ENCODE results near the gene UBE2G1.
"Not testable (repeated sequence)": the region's sequence is repeated elsewhere in the genome, so short reads cannot be mapped to it uniquely, and the experiment has no call there.

UBE2G1 gene

GRCh38 chr17:4375039-4375748, 8.7 kb upstream of the UBE2G1 start:
- DNase-seq (ENCODE audit: extremely low read depth, low read depth), result no peak
- no peak overlapping the region for H3K4me3 ChIP-seq (replicated peaks; ENCODE audit: low read depth, low read length)
- no peak for TF ChIP-seq CTCF (IDR thresholded peaks at IDR 0.05; ENCODE audit: low read depth, low read length, missing control alignments)

DNA sequence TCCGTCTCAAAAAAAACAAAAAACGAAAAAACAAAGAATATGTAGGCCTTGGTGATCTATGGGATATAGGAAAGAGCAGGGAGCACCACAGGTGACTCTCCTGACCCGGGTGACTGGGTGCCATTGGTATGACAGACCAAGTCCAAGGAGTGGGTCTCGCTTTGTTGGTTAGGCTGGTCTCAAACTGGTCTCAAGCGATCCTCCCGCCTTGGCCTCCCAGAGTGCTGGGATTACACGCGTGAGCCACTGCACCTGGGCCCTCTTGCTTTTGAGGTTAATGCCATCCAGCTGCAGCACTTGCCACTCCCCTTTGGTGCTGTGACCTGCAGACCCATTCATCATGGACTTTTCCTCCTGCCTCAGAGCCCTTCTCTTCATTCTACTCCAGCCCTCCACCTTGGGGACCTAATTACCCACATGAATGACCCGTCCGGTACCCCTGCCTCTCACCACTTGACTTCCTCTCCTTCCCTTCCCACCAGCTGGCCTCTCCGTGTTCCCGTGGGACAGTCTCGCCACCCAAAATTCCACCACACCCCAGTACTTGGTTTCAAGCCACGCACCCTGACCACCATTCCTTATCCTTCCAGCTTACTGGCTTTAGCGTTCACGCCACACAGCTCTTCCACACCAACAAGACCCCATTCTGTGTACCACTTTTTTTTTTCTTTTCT, 3.2 kb upstream of the UBE2G1 start:
- TF ChIP-seq CTCF (IDR thresholded peaks at IDR 0.05; ENCODE audit: low read depth, low read length, missing control alignments), result no peak
- no peak overlapping the region for H3K4me3 ChIP-seq (replicated peaks; ENCODE audit: low read depth, low read length)
- no peak for DNase-seq (ENCODE audit: extremely low read depth, low read depth)

DNA sequence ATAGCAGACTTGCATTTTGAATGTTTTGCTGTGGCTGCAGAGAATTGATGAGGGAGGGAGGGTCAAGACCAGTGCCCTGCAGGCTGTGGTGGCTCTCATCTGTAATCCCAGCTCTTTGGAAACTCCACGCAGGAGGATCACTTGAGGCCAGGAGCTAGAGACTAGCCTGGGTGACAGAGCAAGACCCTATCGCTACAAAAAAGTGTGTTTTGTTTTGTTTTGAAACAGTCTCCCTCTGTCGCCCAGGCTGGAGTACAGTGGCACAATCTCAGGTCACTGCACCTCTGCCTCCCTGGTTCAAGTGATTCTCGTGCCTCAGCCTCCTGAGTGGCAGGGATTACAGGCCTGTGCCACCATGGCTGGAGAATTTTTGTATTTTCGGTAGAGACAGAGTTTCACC, 1.9 kb upstream of the UBE2G1 start:
- no peak for TF ChIP-seq CTCF (IDR thresholded peaks at IDR 0.05; ENCODE audit: low read depth, low read length, missing control alignments)
- H3K4me3 ChIP-seq (replicated peaks; ENCODE audit: low read depth, low read length), result no peak overlapping the region
- no peak for DNase-seq (ENCODE audit: extremely low read depth, low read depth)

DNA sequence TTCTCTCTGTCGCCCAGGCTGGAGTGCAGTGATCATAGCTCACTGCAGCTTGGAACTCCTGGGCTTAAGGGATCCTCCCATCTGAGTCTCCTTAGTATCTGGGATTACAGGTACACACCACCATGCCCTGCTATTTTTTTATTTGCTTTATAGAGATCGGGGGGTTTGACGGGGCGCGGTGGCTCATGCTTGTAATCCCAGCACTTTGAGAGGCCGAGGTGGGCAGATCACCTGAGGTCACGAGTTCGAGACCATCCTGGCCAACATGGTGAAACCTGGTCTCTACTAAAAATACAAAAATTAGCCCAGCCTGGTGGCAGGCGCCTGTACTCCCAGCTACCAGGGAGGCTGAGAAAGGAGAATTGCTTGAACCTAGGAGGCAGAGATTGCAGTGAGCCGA, 702 bp upstream of the UBE2G1 start:
- H3K4me3 ChIP-seq (replicated peaks; ENCODE audit: low read depth, low read length); DNase-seq (ENCODE audit: extremely low read depth, low read depth): not testable (repeated sequence)

DNA sequence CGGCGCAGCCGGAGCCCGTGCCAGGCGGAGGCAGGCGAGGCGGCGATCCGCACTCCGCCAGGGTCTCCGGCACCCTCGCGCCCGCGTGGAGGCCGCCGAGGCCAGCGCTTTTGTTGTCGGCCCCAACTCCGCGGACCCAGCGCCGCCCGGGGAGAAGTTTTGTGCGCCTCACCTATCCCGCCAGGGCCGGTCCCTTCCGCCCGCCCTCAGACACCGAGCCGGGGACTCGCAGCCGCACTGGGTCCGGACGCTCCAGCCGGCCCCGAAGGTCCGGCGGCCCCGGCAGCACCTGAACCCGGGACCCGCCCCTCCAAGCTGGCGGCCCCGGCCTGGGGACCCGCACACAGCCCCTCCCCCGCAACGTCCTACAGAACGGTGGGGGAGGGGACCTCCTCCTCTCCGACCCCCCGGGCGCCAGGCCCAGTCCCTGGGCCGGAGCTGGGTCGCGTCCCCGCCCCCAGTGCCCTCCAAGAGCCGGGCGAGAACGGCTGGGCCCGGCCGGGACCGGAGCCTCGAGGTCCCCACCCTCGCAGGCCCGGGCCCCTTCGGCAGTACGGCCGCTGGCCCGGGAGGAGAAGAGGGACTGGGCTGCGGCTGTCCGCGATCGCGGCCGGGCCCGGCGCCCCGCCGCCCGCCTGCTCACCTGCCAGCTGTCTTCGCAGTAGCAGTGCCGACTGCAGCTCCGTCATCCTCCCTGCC, 698 bp downstream of the UBE2G1 start:
- DNase-seq (ENCODE audit: extremely low read depth, low read depth), result no peak
- peak overlapping the region; percentile 64 for H3K4me3 ChIP-seq (replicated peaks; ENCODE audit: low read depth, low read length)
- TF ChIP-seq CTCF (IDR thresholded peaks at IDR 0.05; ENCODE audit: low read depth, low read length, missing control alignments), result no peak

GRCh38 chr17:4365103-4365627, 1.3 kb downstream of the UBE2G1 start:
- no peak for TF ChIP-seq CTCF (IDR thresholded peaks at IDR 0.05; ENCODE audit: low read depth, low read length, missing control alignments)
- H3K4me3 ChIP-seq (replicated peaks; ENCODE audit: low read depth, low read length), result peak overlapping the region; percentile 64
- peak; percentile 85 for DNase-seq (ENCODE audit: extremely low read depth, low read depth)

DNA sequence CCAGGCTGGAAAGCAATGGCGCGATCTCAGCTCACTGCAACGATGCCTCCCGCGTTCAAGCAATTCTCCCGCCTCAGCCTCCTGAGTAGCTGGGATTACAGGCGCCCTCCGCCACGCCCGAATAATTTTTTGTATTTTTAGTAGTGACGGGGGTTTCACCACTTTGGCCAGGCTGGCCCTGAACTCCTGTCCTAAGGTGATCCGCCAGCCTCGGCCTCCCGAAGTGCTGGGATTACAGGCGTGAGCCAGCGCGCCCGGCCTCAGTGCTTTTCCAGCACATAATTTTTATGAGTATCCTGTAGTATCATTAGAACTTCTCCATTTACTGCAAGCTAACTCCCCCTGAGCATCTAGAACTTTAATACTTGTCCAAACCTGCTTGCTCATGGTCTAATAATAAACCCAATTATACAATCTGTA, 1.8 kb downstream of the UBE2G1 start:
- TF ChIP-seq CTCF (IDR thresholded peaks at IDR 0.05; ENCODE audit: low read depth, low read length, missing control alignments), result no peak
- peak overlapping the region; percentile 64 for H3K4me3 ChIP-seq (replicated peaks; ENCODE audit: low read depth, low read length)
- DNase-seq (ENCODE audit: extremely low read depth, low read depth), result no peak

Data from HFF-Myc (cell line).